Measurements from ENCODE around the gene RBCK1.
"Not testable (repeated sequence)": the region's sequence is repeated elsewhere in the genome, so short reads cannot be mapped to it uniquely, and the experiment has no call there.

RBCK1 gene

DNA sequence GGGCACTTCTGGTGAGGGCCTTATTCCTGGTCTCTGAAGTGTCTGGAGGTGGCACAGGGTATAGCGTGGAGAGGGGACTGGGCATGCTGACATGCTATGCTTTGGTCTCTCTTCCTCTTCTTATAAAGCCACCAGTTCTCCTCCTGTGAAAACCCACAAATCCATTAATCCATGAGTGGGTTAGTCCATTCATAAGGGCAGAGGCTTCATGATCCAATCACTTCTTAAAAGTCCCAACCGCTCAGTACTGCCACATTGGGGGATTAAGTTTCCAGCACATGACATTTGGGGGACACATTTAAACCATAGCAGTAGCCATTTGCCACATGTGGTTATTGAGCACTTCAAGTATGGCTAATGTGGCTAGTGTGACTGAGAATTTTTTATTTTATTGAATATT lies 31.3 kb upstream of the RBCK1 start:
- no peak overlapping the region for H3K4me3 ChIP-seq (ENCODE audit: control insufficient read depth, low read depth, low read length)
- TF ChIP-seq, protein P1, sequence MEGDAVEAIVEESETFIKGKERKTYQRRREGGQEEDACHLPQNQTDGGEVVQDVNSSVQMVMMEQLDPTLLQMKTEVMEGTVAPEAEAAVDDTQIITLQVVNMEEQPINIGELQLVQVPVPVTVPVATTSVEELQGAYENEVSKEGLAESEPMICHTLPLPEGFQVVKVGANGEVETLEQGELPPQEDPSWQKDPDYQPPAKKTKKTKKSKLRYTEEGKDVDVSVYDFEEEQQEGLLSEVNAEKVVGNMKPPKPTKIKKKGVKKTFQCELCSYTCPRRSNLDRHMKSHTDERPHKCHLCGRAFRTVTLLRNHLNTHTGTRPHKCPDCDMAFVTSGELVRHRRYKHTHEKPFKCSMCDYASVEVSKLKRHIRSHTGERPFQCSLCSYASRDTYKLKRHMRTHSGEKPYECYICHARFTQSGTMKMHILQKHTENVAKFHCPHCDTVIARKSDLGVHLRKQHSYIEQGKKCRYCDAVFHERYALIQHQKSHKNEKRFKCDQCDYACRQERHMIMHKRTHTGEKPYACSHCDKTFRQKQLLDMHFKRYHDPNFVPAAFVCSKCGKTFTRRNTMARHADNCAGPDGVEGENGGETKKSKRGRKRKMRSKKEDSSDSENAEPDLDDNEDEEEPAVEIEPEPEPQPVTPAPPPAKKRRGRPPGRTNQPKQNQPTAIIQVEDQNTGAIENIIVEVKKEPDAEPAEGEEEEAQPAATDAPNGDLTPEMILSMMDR (conservative IDR thresholded peaks at IDR 0.05; ENCODE audit: control insufficient read depth, insufficient read depth, low read depth, low read length) = no peak
- DNase-seq (ENCODE audit: low read depth) = no peak

DNA sequence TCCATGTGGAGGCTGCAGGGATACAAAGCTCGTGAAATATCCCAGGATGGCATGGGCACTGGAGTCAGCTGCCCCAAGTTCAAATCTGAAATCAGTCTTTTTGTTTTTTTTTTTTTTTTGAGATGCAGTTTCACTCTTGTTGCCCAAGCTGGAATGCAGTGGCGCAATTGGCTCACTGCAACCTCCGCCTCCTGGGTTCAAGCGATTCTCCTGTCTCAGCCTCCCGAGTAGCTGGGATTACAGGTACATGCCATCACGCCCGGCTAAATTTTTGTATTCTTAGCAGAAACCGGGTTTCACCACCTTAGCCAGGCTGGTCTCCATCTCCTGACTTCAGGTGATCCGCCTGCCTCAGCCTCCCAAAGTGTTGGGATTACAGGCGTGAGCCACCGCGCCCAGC lies 30.5 kb upstream of the RBCK1 start:
- not testable (repeated sequence) for H3K4me3 ChIP-seq (ENCODE audit: control insufficient read depth, low read depth, low read length); DNase-seq (ENCODE audit: low read depth)

DNA sequence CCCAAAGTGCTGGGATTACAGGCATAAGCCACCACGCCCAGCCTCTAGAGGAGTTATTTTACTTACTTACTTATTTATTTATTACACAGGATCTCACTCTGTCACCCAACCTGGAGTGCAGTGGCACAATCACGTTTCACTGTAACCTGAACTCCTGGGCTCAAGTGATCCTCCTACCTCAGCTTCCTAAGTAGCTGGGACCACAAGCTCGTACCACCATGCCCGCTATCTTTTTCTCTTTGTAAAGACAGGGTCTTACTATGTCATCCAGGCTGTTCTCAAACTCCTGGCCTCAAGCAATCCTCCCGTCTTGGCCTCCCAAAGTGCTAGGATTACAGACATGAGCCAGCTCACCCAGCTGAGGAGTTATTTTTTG lies 29.1 kb upstream of the RBCK1 start:
- TF ChIP-seq, protein P1 (conservative IDR thresholded peaks at IDR 0.05; ENCODE audit: control insufficient read depth, insufficient read depth, low read depth, low read length) = no peak
- DNase-seq (ENCODE audit: low read depth) = no peak
- H3K4me3 ChIP-seq (ENCODE audit: control insufficient read depth, low read depth, low read length) = no peak overlapping the region

DNA sequence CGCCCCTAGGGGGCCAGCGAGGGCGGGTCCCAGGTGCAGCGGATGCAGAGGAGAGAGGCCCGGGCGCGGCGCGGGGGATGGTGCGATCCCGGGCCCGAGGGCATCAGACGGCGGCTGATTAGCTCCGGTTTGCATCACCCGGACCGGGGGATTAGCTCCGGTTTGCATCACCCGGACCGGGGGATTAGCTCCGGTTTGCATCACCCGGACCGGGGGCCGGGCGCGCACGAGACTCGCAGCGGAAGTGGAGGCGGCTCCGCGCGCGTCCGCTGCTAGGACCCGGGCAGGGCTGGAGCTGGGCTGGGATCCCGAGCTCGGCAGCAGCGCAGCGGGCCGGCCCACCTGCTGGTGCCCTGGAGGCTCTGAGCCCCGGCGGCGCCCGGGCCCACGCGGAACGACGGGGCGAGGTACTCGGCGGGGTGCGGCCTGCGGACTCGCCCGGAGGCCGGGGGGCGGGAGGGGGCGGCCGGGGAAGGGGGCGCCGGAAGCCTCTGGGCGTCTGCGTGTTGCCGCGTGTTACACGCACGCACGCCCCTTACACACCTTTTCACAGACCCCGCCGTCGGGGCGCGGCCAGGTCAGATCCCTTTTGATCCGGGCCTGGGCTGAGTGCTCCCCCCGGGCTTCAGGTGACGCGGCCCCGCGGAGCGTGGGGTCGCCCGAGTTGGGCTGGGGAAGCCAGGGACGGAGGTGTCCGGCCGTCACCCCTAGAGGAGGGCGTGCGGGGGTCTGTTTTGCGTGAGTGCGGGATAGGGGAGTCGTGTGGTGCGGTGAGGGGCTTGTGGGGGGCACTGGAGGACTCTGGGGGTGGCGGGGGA lies 27.1 kb upstream of the RBCK1 start:
- H3K4me3 ChIP-seq (ENCODE audit: control insufficient read depth, low read depth, low read length) = peak overlapping the region; percentile 68
- TF ChIP-seq, protein P1 (conservative IDR thresholded peaks at IDR 0.05; ENCODE audit: control insufficient read depth, insufficient read depth, low read depth, low read length) = no peak
- peak; percentile 40 for DNase-seq (ENCODE audit: low read depth)

DNA sequence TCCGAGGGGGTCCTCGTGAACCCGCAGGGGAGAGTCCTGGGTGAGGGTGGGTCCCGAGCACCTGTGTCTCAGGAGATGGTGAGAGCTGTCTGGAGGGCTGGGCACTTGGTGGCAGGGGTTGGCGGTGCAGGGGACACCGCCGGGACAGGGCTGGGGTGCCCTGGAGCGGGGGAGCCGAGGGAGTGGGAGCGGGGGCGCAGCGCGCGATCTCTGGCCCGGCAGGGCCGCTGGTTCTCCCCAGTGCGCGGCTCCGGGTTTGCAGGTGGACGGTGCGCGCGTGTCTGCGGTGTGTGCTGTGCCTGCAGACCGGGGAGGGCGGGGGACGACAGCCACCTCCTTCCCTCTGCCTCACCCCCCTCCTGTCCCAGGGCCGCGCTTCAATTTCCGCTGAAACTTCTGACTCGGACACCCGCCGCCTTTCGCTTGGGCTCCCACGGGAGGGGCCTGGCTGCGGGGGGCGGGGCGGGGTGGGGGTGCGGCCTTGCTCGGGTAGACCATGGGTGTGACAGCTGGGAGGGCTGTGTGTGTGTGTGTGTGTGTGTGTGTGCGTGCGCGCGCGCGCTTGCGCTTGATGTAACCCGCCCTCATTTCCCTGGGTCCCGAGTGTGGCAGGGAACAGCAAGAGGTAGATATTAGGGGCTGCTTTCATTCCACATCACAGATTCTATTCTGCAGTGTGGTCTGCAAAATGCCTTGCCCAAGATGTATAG lies 26.4 kb upstream of the RBCK1 start:
- H3K4me3 ChIP-seq (ENCODE audit: control insufficient read depth, low read depth, low read length) = peak overlapping the region; percentile 68
- peak; percentile 73 for DNase-seq (ENCODE audit: low read depth)
- TF ChIP-seq, protein P1 (conservative IDR thresholded peaks at IDR 0.05; ENCODE audit: control insufficient read depth, insufficient read depth, low read depth, low read length) = no peak

DNA sequence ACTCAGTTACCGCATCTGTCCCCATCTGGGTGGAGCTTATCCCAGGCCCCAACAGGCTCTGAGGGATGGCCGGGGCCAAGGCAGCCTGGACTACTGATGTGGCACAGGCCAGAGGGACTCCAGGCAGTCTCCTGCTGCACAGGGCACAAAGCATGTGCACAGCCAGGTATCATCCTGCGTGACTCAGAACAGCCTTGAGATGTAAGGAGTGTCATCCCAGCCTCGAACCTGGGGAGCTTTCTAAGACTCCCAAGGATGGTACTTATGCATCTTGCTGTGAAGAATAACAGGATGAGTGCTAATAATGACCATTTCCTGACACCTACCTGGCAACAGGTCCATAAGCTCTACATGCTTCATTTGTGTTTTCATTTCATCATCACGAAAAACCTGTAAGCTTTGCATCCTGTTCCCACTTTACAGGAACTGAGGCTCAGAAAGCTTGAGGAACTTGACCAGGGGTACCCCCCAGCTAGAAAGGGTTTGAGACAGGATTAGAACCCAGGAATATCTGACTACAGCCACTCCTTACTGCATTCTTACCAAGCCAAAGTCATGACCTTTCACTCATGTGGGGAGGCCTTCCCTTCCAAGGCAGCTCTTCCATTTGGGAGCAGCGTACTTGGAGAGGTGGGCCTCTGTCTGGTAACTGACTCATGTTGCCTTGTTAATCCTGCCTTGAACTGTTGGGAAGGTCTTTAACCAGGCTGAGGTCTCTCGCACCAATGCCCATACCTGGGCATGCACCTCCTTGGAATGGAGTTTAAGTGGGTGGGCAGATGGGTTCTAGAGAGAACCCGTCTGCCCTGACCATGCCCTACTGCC lies 25.6 kb upstream of the RBCK1 start:
- peak overlapping the region; percentile 68 for H3K4me3 ChIP-seq (ENCODE audit: control insufficient read depth, low read depth, low read length)
- TF ChIP-seq, protein P1 (conservative IDR thresholded peaks at IDR 0.05; ENCODE audit: control insufficient read depth, insufficient read depth, low read depth, low read length) = no peak
- DNase-seq (ENCODE audit: low read depth) = no peak

All from fibroblast of mammary gland (primary cell).